ENCODE measurements around the gene CD300A. TPM values are rescaled to one million over a fixed set of nuclear protein-coding genes. Genes with fewer than 3 reads are reported as not detected.

CD300A gene
- total and polyA plus RNA-seq, 8 donors, result 1.6 to 35.5 (median 2.6) TPM

- H3K36me3 ChIP-seq, result no peaks in the 10 kb centered on the region
- ATAC-seq (peak; percentile 37), DNase-seq (peak in 3 of 4 donors; percentile 78 to 95 (median 84))
- peaks cover 12 to 48% of the 10 kb centered on the region in 2 donors for H3K4me1 ChIP-seq
- H3K27ac ChIP-seq, result no peak overlapping the region
- intact Hi-C loops (cut with DNase I), result loop anchor here in 1 of 2 donors (10.0 kb wide), 1 partner anchor 72 kb away; no protein-coding TSS in a partner anchor
- no peaks in the 10 kb centered on the region for H3K9me3 ChIP-seq
- peaks cover 0 to 12% of the 10 kb centered on the region in 2 donors for H3K27me3 ChIP-seq
- peak; percentile 91 to 94 for TF ChIP-seq CTCF (IDR thresholded peaks at IDR 0.05)
- no peak overlapping the region for H3K4me3 ChIP-seq
Observed at GRCh38 chr17:74457146-74457819, 9.2 kb upstream of the CD300A start.

- Histone ChIP-seq H3K4me1 (peaks cover 12 to 48% of the 10 kb centered on the region in 2 donors), H3K4me3 (no peak overlapping the region), H3K27me3 (peaks cover 0 to 10% of the 10 kb centered on the region in 2 donors), H3K36me3 (no peaks in the 10 kb centered on the region), H3K9me3 (no peaks in the 10 kb centered on the region), H3K27ac (no peak overlapping the region)
- DNase-seq, result no peak
- intact Hi-C loops (cut with DNase I), result loop anchor here (2.0 to 10.0 kb wide), 2 partner anchors 73 to 79 kb away; no protein-coding TSS in a partner anchor
- ATAC-seq, result no peak
- peak; percentile 15 to 51 for TF ChIP-seq CTCF (IDR thresholded peaks at IDR 0.05)
Observed at GRCh38 chr17:74457820-74458166, 8.6 kb upstream of the CD300A start.

GRCh38 chr17:74458835-74459234, 7.6 kb upstream of the CD300A start:
- peak in 1 of 4 donors; percentile 7 for DNase-seq
- H3K4me1 ChIP-seq, result peaks cover 7 to 48% of the 10 kb centered on the region in 2 donors
- intact Hi-C loops (cut with DNase I), result loop anchor here (2.0 to 10.0 kb wide), 2 partner anchors 74 to 80 kb away; no protein-coding TSS in a partner anchor
- no peaks in the 10 kb centered on the region for H3K9me3 ChIP-seq
- TF ChIP-seq CTCF (IDR thresholded peaks at IDR 0.05), result no peak
- H3K36me3 ChIP-seq, result no peaks in the 10 kb centered on the region
- no peak for ATAC-seq
- no peaks in the 10 kb centered on the region for H3K27me3 ChIP-seq
- no peak overlapping the region for H3K4me3 ChIP-seq
- H3K27ac ChIP-seq, result no peak overlapping the region

- no peak for ATAC-seq
- DNase-seq, result peak in 1 of 4 donors; percentile 47
- Histone ChIP-seq H3K4me1 (peaks cover 1 to 51% of the 10 kb centered on the region in 2 donors), H3K9me3 (no peaks in the 10 kb centered on the region), H3K4me3 (no peak overlapping the region), H3K36me3 (no peaks in the 10 kb centered on the region), H3K27ac (no peak overlapping the region), H3K27me3 (peaks cover 0 to 3% of the 10 kb centered on the region in 2 donors)
- no peak for TF ChIP-seq CTCF (IDR thresholded peaks at IDR 0.05)
- intact Hi-C loops (cut with DNase I), result loop anchor here (2.0 to 10.0 kb wide), 2 partner anchors 75 to 81 kb away; no protein-coding TSS in a partner anchor
Observed at GRCh38 chr17:74459622-74460021, 6.8 kb upstream of the CD300A start.

- Histone ChIP-seq H3K27me3 (peaks cover 0 to 5% of the 10 kb centered on the region in 2 donors), H3K36me3 (no peaks in the 10 kb centered on the region), H3K4me3 (no peak overlapping the region), H3K27ac (no peak overlapping the region), H3K9me3 (no peaks in the 10 kb centered on the region), H3K4me1 (peaks cover 0 to 50% of the 10 kb centered on the region in 2 donors)
- intact Hi-C loops (cut with DNase I), result no loop called here
- ATAC-seq (no peak), DNase-seq (peak in 1 of 4 donors; percentile 24)
- no peak for TF ChIP-seq CTCF (IDR thresholded peaks at IDR 0.05)
Observed at GRCh38 chr17:74460241-74460640, 6.2 kb upstream of the CD300A start.

Data from left lung (tissue), 10 donors.